K562 (cell line): ENCODE results near the gene LYRM7. TPM values are rescaled to one million over a fixed set of nuclear protein-coding genes. Genes with fewer than 3 reads are reported as not detected.
A peak's percentile ranks its signal among the peaks of the same experiment; 100 is the strongest.

Experiments
- ATF3 ChIP-seq, 2 experiments: fragments of 450-650 bp in 1 of 2; sonication (generic) in 1 of 2; formaldehyde crosslinking in 1 of 2; IDR thresholded peaks in 1 of 2; conservative IDR thresholded peaks in 1 of 2; 2 replicates each; pipeline versions ENCODE4 v1.6.1 to v1.8.1; 2016 to 2023; ENCODE audit warnings: mild to moderate bottlenecking in 2 of 2, moderate library complexity in 2 of 2, inconsistent platforms in 1 of 2, missing genetic modification reagents in 1 of 2
- CEBPG ChIP-seq, 3 experiments: fragments of 200-800 bp in 1 of 3; sonication (Bioruptor generic) in 1 of 3; sonication (generic) in 1 of 3; formaldehyde crosslinking in 1 of 3; IDR thresholded peaks in 2 of 3; conservative IDR thresholded peaks in 1 of 3; 2 replicates each; pipeline versions ENCODE4 v1.6.1 to v1.8.0; 2016 to 2022; ENCODE audit warnings: missing compliant biosample characterization in 2 of 3, missing genetic modification characterization in 2 of 3, mild to moderate bottlenecking in 1 of 3, missing genetic modification reagents in 1 of 3
- CREB3L1 ChIP-seq: fragments of 450-650 bp; IDR thresholded peaks from 2 replicates; pipeline ENCODE4 v1.6.1; 2014; ENCODE audit warnings: low read depth, mild to moderate bottlenecking, moderate library complexity, borderline replicate concordance
- FOSL1 ChIP-seq: fragments of 200-800 bp; sonication (Bioruptor generic); conservative IDR thresholded peaks from 2 replicates; pipeline ENCODE4 v1.6.1; 2016; ENCODE audit warnings: missing genetic modification characterization, missing compliant biosample characterization
- ILK ChIP-seq: fragments of 450-650 bp; IDR thresholded peaks from 2 replicates; pipeline ENCODE4 v1.6.1; 2016; ENCODE audit warnings: missing genetic modification characterization, low read depth, mild to moderate bottlenecking, missing compliant biosample characterization, moderate library complexity, borderline replicate concordance
- ZNF512 ChIP-seq: IDR thresholded peaks from 2 replicates; pipeline ENCODE4 v1.6.1; 2016; ENCODE audit warnings: missing genetic modification characterization, missing compliant biosample characterization
- ZNF583 ChIP-seq: fragments of 250-450 bp; sonication (Bioruptor Pico); IDR thresholded peaks from 2 replicates; pipeline ENCODE4 v1.4.0; 2020
- polyA plus RNA-seq, 8 experiments: library from polyadenylated mRNA; depleted of rRNA in 4 of 8; stranded (reverse) in 5 of 8; unstranded in 3 of 8; fragments of >200 nt; fragmentation: Nextera tagmentation in 2 of 8; fragmentation: Illumina TruSeq in 1 of 8; extraction: Ambion mirVana in 2 of 8; extraction: Trizol in 1 of 8; gene quantifications; 2 replicates each; pipeline versions ENCODE4 v1.2.1 to v1.2.3, GENCODE V29; 2011 to 2014; ENCODE audit warnings: inconsistent platforms in 1 of 8, missing spikeins in 1 of 8
- total RNA-seq, 7 experiments: library from RNA; depleted of rRNA in 6 of 7; stranded (reverse); fragments of >200 nt in 6 of 7; fragmentation: Illumina TruSeq in 2 of 7; extraction: Trizol in 2 of 7; gene quantifications; 2 replicates each; pipeline versions ENCODE4 v1.2.1 to v1.2.3, GENCODE V29; 2011 to 2021; ENCODE audit warnings: low replicate concordance in 1 of 7

The LYRM7 gene
- total and polyA plus RNA-seq, 9 of the 15 experiments (the other 6 are each of a cell fraction or from before 2014, with no cell fraction given), result 16.2 to 70.1 (median 33.3) TPM

DNA sequence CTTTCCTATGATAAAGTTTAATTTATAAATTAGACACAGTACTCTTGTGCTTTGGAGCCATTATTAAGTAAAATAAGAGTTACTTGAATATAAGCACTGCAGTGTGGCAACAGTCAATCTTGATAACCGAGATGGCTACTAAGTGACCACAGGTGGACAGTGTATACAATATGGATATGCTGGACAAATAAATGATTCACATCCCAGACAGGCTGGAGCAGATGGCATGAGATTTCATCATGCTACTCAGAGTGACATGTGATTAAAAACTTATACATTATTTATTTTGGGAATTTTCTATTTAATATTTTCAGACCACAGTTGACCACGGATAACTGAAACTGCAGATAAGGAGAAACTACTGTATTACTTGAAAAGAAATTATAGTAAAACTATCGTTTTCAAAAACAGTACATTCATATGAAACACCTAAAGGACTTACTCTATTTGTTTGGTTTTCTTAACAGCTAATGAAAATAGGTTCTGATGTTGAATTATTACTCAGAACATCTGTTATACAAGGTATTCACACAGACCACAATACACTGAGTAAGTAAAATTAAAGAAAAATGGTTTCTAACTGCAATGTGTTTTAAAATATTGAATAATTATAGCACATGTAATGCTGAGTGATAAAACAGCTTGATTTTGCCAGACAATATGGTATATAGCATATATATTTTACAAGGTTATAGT lies 16.0 kb downstream of the LYRM7 start (continued):
- TF ChIP-seq ZNF512, result no peak
- peak; percentile 52 for TF ChIP-seq FOSL1 (tag)
- no peak for TF ChIP-seq ILK (tag)
- TF ChIP-seq ZNF583 (CRISPR knock-in tag), result no peak
- no peak for TF ChIP-seq CEBPG (CRISPR knock-in tag; IDR thresholded peaks at IDR 0.05)
- peak; percentile 44 to 92; a peak in 3 of 4 replicates for TF ChIP-seq CEBPG (tag; conservative IDR thresholded peaks at IDR 0.05 in 1 of 2, IDR thresholded peaks at IDR 0.05 in 1 of 2)
- peak; percentile 48; the same call in 1 of the 2 replicates for TF ChIP-seq ATF3 (IDR thresholded peaks at IDR 0.05)
- no peak for TF ChIP-seq ATF3 (CRISPR knock-in tag; conservative IDR thresholded peaks at IDR 0.05)
- no peak for TF ChIP-seq CREB3L1
